ENCODE measurements around the gene TBX2.

TBX2 gene

GRCh38 chr17:61416211-61416539 is 16.5 kb downstream of the TBX2 start:
- no peak for TF ChIP-seq CTCF (conservative IDR thresholded peaks at IDR 0.05)
- peak overlapping the region; percentile 34; the same call in 1 of the 2 replicates for H3K27ac ChIP-seq

DNA sequence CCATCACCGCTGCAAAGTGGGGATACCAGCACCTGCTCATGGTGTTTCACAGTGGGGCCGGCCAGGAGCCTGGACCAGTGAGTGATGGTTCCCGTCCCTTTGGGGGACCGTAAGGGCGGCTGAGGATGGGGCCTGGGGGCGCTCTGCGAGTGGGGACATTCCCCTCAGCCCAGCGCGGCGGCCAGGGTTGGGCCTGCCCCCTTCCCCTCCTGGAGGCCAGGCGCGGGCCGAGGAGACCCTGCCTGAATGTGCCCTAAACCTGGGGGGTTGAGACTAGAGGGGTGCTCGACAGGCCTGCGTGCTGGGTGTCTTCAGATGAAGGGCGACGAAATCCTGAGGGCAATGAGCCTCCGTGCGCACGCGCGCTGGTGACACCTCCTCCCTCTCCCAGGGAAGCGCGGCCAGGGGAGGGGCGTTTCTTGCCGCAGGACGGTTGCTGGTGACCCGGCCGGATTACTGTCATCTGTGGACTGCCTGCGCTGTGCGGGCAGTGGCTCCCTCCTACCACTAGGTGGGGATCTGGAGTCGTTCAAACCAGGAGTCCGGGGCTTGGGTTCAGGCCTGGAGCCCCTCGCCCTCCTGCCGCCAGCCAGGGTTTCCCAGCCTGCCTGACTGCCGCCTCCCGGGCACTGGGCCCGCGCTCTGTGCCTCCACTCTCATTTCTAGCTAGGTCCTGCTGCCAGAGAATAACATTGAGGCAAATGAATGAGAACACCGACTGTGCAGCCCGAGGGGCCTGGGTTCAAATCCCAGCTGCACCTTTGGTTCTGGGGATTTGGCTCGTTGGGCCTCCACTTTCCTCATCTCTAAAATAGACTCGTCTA is 17.1 kb downstream of the TBX2 start:
- peak; percentile 95 for TF ChIP-seq CTCF (conservative IDR thresholded peaks at IDR 0.05)
- H3K27ac ChIP-seq = peak overlapping the region; percentile 34; the same call in 1 of the 2 replicates

DNA sequence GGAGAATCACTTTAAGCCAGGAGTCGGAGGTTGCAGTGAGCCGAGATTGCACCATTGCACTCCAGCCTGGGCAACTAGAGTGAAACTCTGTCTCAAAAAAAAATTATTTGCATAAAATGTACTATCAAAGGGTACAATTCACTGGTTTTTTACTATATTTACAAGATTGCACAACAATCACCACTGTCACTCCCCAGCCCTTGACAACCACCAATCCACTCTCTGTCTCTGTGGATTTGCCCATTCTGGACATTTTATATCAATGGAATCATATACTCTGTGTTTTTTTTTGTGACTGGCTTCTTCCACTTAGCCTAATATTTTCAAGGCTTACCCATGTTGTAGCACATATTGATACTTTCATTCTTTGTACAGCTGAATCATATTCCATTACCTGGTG is 18.8 kb downstream of the TBX2 start:
- TF ChIP-seq CTCF (conservative IDR thresholded peaks at IDR 0.05) = no peak
- H3K27ac ChIP-seq = no peak overlapping the region

DNA sequence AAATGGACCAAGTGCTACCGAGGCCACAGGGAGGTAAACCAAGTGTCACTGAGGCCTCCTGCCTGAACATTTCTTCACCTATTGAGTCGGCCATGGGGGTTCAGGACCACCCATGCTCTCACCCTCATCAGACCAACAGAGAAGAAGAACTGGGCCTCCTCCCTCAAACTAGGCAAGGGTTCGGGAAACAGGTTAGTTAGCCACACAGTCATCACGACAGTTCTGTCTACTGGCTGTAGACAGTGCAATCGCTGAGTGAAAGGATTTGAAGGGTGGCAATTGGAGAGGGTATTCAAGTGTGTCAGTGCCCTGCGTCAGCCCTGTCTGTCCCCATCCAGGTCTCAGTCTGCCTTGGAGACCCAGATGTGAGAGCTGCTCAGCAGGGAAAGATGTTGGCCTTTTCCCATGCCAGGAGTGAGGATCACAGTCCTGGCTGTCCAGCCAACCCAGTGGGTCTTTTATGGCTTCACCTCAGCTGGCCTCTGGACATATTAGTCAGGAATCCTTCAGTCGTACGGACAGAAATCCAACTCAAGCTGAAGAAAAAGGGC is 19.9 kb downstream of the TBX2 start:
- no peak for TF ChIP-seq CTCF (conservative IDR thresholded peaks at IDR 0.05)
- no peak overlapping the region for H3K27ac ChIP-seq

GRCh38 chr17:61420052-61420451 is 20.4 kb downstream of the TBX2 start:
- no peak for TF ChIP-seq CTCF (conservative IDR thresholded peaks at IDR 0.05)
- H3K27ac ChIP-seq = no peak overlapping the region

DNA sequence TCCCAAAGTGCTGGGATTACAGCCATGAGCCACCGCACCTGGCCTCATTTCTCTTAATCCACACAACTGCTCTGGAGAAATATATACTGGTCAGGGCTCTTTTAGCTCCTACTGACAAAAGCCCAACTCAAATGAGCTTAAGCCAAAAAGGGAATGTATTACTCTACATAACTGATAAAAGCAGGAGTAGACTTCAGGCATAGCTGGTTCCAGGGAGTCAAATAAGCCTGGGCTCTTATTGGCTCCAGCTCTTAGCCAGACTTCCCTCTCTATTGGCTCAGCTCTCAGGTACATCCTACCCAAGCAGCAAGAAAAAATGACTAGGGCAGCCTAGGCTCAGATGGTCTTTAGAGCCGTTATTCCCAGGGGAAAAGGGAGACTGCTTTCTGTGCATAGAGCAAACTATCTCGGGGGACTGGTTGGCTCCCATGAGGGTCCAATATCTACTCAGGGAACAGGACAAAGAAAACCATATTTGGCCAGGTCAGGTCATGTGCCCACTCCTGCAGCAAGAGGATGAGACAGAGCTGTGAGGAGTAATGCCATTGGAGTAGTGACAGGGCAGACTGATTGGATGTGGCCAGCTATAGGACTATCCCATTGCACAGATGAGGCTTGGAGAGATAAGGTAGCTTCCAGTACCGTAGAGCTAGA is 21.2 kb downstream of the TBX2 start:
- no peak for TF ChIP-seq CTCF (conservative IDR thresholded peaks at IDR 0.05)

DNA sequence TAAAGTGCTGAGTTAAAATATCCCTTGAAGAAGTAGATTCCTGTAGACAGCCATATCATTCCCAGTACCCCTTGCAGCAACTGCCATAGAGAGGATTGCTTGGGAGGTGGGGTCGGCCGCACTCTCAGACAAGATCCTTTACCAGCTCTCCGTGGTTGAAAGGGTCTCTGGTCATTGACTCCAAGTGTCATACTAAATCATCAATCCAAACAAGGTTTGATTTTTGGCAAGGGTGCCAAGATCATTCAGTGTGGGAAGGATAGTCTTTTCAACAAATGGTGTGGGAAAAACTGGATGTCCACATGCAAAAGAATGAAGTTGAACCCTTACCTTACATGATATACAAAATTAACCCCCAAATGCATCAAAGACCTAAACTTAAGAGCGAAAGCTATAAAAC is 21.8 kb downstream of the TBX2 start:
- no peak for TF ChIP-seq CTCF (conservative IDR thresholded peaks at IDR 0.05)
- H3K27ac ChIP-seq = no peak overlapping the region

More for the DNA sequence above, 21.2 kb downstream of the TBX2 start:
- no peak overlapping the region for H3K27ac ChIP-seq

Data from VCaP (cell line).